Stimulated activated CD8-positive, alpha-beta memory T cell treated with anti-CD3 and anti-CD28 coated beads, Interleukin-4, amount 100 ng/mL, for 48 hours (primary cell): ENCODE results near the gene CTCF.

ENCODE experiments used
- DNase-seq: peaks from one replicate; pipeline ENCODE4 v3.0.0-alpha.2; 2020

Gene CTCF

GRCh38 chr16:67549936-67550335, 12.4 kb upstream of the CTCF start:
- DNase-seq = no peak

- DNase-seq = no peak
Observed at GRCh38 chr16:67551091-67551490, 11.2 kb upstream of the CTCF start.

- DNase-seq = no peak
Observed at GRCh38 chr16:67551972-67552371, 10.4 kb upstream of the CTCF start.

- no peak for DNase-seq
Observed at GRCh38 chr16:67552476-67552875, 9.8 kb upstream of the CTCF start.

- no peak for DNase-seq
Observed at GRCh38 chr16:67555795-67556212, 6.5 kb upstream of the CTCF start.

- no peak for DNase-seq
Observed at GRCh38 chr16:67558859-67559258, 3.5 kb upstream of the CTCF start.

- no peak for DNase-seq
Observed at GRCh38 chr16:67560827-67561342, 1.4 kb upstream of the CTCF start.

- peak; percentile 47 for DNase-seq
Observed at GRCh38 chr16:67561501-67561823, 864 bp upstream of the CTCF start.

- DNase-seq = peak; percentile 98
Observed at GRCh38 chr16:67561824-67562525, 351 bp upstream of the CTCF start.

GRCh38 chr16:67562918-67563707, 787 bp downstream of the CTCF start:
- DNase-seq = peak; percentile 69

- no peak for DNase-seq
Observed at GRCh38 chr16:67563708-67564468, 1.6 kb downstream of the CTCF start.

GRCh38 chr16:67565470-67566100, 3.3 kb downstream of the CTCF start:
- no peak for DNase-seq

- no peak for DNase-seq
Observed at GRCh38 chr16:67571464-67571863, 9.1 kb downstream of the CTCF start.

GRCh38 chr16:67571981-67572431, 9.7 kb downstream of the CTCF start:
- no peak for DNase-seq

GRCh38 chr16:67579686-67580085, 17.4 kb downstream of the CTCF start:
- DNase-seq = no peak

- no peak for DNase-seq
Observed at GRCh38 chr16:67580202-67580601, 17.9 kb downstream of the CTCF start.

- DNase-seq = no peak
Observed at GRCh38 chr16:67593288-67593687, 31.0 kb downstream of the CTCF start.

- DNase-seq = no peak
Observed at GRCh38 chr16:67593701-67594100, 31.4 kb downstream of the CTCF start.

- DNase-seq = no peak
Observed at GRCh38 chr16:67594256-67594915, 32.1 kb downstream of the CTCF start.

- DNase-seq = no peak
Observed at GRCh38 chr16:67594956-67595355, 32.6 kb downstream of the CTCF start.

GRCh38 chr16:67598527-67598926, 36.2 kb downstream of the CTCF start:
- no peak for DNase-seq

- DNase-seq = no peak
Observed at GRCh38 chr16:67605641-67606040, 43.3 kb downstream of the CTCF start.
